ENCODE data around the gene ACBD4.

- TF ChIP-seq ASH2L (IDR thresholded peaks at IDR 0.05; ENCODE audit: borderline replicate concordance, low read depth) (no peak), ZNF274 (IDR thresholded peaks at IDR 0.05; ENCODE audit: insufficient read depth, insufficient read length) (no peak), POLR2AphosphoS5 (IDR thresholded peaks at IDR 0.05; ENCODE audit: low read length) (no peak), SIN3A (IDR thresholded peaks at IDR 0.05; ENCODE audit: low read depth, low read length) (no peak), CREB1 (IDR thresholded peaks at IDR 0.05; ENCODE audit: low read depth) (no peak), CBX3 (IDR thresholded peaks at IDR 0.05; ENCODE audit: borderline replicate concordance, low read depth) (no peak), CTCF (IDR thresholded peaks at IDR 0.05 in 2 of 3, conservative IDR thresholded peaks at IDR 0.05 in 1 of 3; ENCODE audit: control insufficient read depth in 2 of 3, extremely low read depth in 1 of 3, insufficient read depth in 1 of 3, low read depth in 3 of 3, low read length in 3 of 3) (no peak), BMI1 (IDR thresholded peaks at IDR 0.05; ENCODE audit: borderline replicate concordance) (no peak), USF2 (IDR thresholded peaks at IDR 0.05; ENCODE audit: borderline replicate concordance, low read depth, low read length) (no peak), TAF1 (IDR thresholded peaks at IDR 0.05; ENCODE audit: borderline replicate concordance, low read depth, low read length) (no peak)
Measured at GRCh38 chr17:45130681-45131615, 4.5 kb upstream of the ACBD4 start.

All from GM12878 (cell line).